ENCODE results near the gene MARCKSL1.
"Not testable (repeated sequence)": the region's sequence is repeated elsewhere in the genome, so short reads cannot be mapped to it uniquely, and the experiment has no call there.

Gene MARCKSL1

GRCh38 chr1:32286763-32287162 is 49.3 kb downstream of the MARCKSL1 start:
- no peak for DNase-seq

- no peak for DNase-seq
These were observed 50.4 kb downstream of the MARCKSL1 start for GRCh38 chr1:32285658-32286057.

GRCh38 chr1:32284777-32285176 is 51.3 kb downstream of the MARCKSL1 start:
- DNase-seq: not testable (repeated sequence)

Measured in suppressor macrophage (primary cell).